MG63 (cell line): ENCODE results near the gene CKLF. TPM values are rescaled to one million over a fixed set of nuclear protein-coding genes. Genes with fewer than 3 reads are reported as not detected.

Experiments
- DNase-seq: peaks from one replicate; pipeline ENCODE4 v3.0.0-alpha.2; 2020
- H3K27me3 ChIP-seq: fragments of 250-450 bp; sonication (Bioruptor Pico); 2 replicates; pipeline ENCODE4 v1.5.1; 2020; ENCODE audit warnings: mild to moderate bottlenecking, moderate library complexity
- H3K36me3 ChIP-seq: fragments of 250-450 bp; sonication (Bioruptor Pico); 2 replicates; pipeline ENCODE4 v1.5.1; 2020; ENCODE audit warnings: mild to moderate bottlenecking, moderate library complexity
- H3K4me3 ChIP-seq: fragments of 250-450 bp; sonication (Bioruptor Pico); 2 replicates; pipeline ENCODE4 v1.5.1; 2020; ENCODE audit warnings: mild to moderate bottlenecking, moderate library complexity
- H3K9me3 ChIP-seq: fragments of 250-450 bp; sonication (Bioruptor Pico); 2 replicates; pipeline ENCODE4 v1.5.1; 2020; ENCODE audit warnings: mild to moderate bottlenecking, moderate library complexity
- total RNA-seq: library from RNA; depleted of rRNA; stranded (reverse); fragments of >200 nt; shearing (Covaris generic); gene quantifications from 2 replicates; pipeline ENCODE4 v1.2.3, GENCODE V29; 2014; ENCODE audit warnings: low replicate concordance

CKLF gene
- total RNA-seq, 1 experiment from 2014 or later, result 46.1 TPM

DNA sequence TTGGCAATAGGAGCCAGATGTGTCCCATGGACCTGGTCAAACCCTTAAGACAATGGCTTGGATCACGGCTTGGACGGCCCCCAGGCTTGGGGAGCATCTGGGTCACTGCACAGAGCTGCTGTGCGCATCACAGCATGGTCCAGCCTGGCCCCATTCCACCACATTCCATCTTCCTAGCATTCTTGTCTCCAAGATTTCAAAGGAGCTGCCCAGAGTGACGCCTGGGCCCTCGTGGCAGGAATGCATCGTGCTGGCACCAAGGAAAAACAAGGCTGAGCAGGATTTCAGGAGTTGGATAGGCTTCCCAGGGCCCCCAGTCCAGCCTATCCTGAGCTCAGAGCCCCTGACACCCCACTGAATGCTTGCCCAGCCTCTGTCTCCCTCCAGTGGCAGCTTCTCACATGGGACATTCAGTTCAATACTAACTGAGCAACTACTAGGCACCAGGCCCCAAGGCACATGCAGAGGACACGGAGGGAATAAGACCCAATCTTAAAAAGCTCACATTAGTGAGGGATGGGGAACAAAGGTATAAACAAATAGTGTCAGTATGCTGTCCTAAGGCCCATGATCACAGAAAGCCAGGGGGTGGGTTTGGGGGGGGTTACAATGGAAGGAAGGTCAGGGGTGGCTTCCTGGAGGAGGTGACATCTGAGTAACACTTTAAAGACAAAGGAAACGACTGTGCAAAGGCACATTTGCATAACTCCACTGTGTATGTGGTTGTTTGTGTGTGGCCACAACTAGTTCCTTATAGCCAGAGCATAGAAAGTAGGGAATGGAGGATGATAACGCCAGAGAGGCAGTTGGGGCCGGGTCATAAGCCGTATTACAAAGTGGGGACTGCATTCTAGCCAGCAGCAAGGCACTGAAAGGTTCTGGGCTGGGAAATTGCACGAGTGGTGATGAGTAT is 36.5 kb upstream of the CKLF start:
- DNase-seq, result peak; percentile 92
- no peaks in the 10 kb centered on the region for H3K9me3 ChIP-seq
- no peaks in the 10 kb centered on the region for H3K27me3 ChIP-seq
- no peaks in the 10 kb centered on the region for H3K36me3 ChIP-seq
- no peak overlapping the region for H3K4me3 ChIP-seq

DNA sequence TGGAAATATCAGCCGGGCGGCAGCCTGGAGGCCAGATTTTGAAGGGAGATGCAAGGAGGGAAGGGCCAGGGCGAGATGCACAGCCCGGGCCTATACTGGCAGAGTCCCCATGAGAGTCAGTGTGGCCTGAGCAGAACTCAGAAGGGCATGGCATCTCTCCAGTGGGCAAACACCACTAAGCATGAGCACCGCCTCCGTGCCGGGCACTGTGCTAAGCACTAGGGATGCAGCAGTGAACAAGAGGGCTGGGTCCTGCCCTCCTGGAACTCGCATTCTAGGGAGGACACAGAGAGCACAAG is 35.9 kb upstream of the CKLF start:
- H3K9me3 ChIP-seq, result no peaks in the 10 kb centered on the region
- H3K36me3 ChIP-seq, result no peaks in the 10 kb centered on the region
- H3K4me3 ChIP-seq, result no peak overlapping the region
- no peak for DNase-seq
- H3K27me3 ChIP-seq, result no peaks in the 10 kb centered on the region

DNA sequence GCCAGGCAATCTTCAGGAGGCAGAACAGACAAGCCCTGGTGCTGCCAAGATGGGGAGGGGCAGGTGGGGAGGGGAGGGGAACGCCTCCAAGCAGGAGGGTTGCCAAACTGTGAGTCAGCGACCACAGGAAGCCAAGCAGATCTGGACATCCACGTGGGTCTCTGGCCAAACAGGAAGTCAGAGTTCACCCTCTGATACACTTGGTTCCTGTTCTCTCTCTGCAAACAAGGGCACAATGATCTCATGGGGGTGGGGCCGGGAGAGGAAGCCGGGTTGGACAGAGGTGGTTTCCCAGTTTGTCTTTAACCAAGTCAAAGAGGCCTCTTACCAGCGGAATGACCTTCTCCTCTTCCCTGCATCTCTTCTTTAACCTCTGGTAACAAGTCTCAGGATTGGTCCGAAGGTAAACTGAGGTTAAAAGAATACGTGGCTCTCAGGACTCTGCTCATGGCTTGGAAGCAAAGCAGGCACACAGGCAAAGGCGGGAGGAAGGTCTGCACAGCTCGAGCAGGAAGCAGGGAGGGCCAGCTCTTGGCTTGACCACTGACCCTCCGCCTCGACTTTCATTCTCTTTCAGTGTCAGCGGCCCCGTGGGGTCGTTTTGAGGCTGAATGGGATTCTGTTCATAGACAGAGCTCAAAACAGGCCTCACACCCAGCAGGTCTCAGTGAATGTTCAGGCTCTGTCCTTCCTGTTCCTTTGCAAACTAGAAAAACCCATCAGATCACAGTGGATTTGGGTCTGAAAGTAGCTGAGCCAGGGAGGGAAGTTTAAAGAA is 35.4 kb upstream of the CKLF start:
- H3K4me3 ChIP-seq, result no peak overlapping the region
- no peaks in the 10 kb centered on the region for H3K9me3 ChIP-seq

DNA sequence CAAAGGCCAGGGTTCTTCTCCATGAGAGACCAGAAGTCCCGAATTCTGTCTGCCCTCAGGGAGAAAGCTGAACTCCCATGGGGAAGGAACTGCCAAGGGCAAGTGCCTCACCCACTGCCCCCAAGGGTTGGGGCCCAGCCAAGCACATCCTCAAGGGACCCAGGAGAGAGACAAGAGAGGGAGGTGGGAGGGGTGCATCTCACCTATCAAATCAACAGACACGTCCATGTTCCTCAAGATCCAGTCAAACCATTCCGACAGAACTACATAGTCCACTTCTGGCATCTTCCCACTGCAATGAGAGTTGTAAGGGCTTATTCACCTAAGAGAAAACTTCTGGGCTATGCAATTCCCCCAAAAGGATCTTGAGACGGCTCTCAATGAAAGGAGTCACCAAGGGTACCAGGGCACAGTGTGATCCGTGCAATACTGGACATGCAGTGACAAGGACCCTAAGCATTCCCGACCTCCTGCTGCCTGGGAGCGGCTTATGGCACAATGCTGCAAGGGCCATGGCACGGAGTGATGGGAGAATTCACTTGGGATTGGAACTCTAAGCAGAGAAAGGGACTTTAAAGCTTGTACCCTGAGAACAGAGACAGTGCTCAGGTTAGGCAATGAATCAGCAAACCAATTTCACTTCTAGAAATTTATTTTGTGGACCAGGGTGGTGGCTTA is 34.7 kb upstream of the CKLF start:
- H3K4me3 ChIP-seq, result no peak overlapping the region
- DNase-seq, result no peak
- no peaks in the 10 kb centered on the region for H3K9me3 ChIP-seq
- no peaks in the 10 kb centered on the region for H3K36me3 ChIP-seq
- H3K27me3 ChIP-seq, result no peaks in the 10 kb centered on the region

More for the DNA sequence above, 35.4 kb upstream of the CKLF start:
- no peaks in the 10 kb centered on the region for H3K27me3 ChIP-seq
- H3K36me3 ChIP-seq, result no peaks in the 10 kb centered on the region
- DNase-seq, result peak; percentile 94

DNA sequence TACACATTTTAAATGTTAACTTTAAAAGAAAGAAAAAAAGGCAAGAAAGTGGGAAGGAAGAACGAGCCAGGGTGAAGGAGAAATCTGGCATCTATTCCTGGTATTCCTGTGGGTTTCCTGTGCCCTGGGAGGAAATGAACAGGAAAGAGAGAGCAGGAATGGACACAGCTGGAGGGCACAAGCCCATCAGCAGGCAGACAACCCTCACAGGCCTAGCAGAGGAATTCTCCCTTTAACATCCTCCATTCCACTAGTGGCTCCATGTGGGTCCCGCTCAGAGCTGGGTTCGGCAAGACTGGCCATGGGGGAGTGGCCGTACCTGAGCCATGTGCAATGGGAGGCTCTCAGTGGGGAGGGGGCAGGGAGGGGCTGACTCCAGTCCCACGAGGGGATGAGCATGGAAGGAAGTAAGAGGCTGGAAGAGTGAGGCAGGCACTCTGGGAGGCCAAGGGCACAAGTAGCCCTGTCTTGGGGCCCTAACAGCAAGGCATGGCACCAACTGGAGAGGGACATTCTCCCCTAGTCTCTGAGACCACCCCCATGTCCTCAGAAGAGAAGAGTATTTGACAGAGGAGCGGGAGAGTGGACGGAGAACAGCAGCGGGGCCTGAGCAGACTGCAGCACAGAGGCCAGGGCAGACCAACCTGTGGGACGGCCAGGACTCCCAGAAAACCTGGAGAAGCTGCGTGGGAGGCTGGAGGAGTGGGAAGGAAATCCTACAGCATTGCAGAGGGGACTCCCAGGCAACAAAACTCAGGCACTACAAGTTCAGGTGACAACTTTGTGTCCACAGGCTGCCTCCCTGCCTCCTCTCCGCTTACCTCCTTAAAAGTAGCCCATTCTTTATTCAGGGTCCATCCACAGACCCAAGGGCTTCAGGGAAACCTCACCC is 32.6 kb upstream of the CKLF start:
- H3K4me3 ChIP-seq, result no peak overlapping the region
- no peaks in the 10 kb centered on the region for H3K36me3 ChIP-seq
- H3K27me3 ChIP-seq, result no peaks in the 10 kb centered on the region
- DNase-seq, result no peak
- no peaks in the 10 kb centered on the region for H3K9me3 ChIP-seq

- H3K4me3 ChIP-seq, result no peak overlapping the region
- no peaks in the 10 kb centered on the region for H3K9me3 ChIP-seq
- H3K36me3 ChIP-seq, result no peaks in the 10 kb centered on the region
- H3K27me3 ChIP-seq, result no peaks in the 10 kb centered on the region
- no peak for DNase-seq
These were observed 31.8 kb upstream of the CKLF start for GRCh38 chr16:66520406-66521170.

- DNase-seq, result no peak
- Histone ChIP-seq H3K36me3 (no peaks in the 10 kb centered on the region), H3K4me3 (no peak overlapping the region), H3K9me3 (no peaks in the 10 kb centered on the region), H3K27me3 (no peaks in the 10 kb centered on the region)
These were observed 31.1 kb upstream of the CKLF start for GRCh38 chr16:66521252-66521713.

GRCh38 chr16:66521951-66522771 is 30.2 kb upstream of the CKLF start:
- Histone ChIP-seq H3K27me3 (no peaks in the 10 kb centered on the region), H3K9me3 (no peaks in the 10 kb centered on the region), H3K4me3 (no peak overlapping the region), H3K36me3 (no peaks in the 10 kb centered on the region)
- DNase-seq, result peak; percentile 11

DNA sequence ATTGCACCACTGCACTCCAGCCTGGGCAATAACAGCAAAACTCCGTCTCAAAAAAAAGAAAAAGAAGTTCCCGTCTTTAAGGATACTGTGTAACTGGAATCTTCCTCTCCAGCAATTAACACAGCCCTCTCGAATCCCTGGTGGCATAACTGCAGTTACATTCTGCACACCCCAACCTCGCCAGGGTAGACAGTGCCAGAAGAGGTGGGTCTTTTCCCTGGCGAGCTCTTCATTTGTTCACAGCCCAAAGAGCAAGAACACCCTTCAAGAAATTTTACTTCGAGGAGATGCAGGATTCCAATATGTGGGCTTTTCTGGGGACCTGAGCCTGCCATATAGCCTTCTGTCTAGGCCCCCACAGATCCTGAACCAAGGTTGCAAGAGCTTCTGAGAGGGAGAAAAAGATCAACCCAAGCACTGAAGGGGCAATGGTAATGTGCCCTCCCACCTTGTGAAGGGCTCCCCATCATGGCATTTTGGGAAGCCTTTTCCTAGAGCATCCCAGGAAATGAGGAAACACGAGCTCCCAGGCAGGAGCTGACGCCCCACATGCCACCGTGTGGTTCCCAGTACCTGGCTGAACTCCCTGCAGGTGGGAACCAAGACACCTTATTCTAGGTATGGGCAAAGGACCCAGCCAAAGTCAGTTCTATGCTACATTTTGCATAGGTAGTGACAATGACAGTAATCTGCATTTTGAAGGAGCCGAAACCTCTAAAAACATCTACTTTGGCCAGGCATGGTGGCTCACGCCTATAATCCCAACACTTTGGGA is 29.4 kb upstream of the CKLF start:
- no peak overlapping the region for H3K4me3 ChIP-seq
- no peak for DNase-seq
- no peaks in the 10 kb centered on the region; the same call in 1 of the 2 replicates for H3K36me3 ChIP-seq

DNA sequence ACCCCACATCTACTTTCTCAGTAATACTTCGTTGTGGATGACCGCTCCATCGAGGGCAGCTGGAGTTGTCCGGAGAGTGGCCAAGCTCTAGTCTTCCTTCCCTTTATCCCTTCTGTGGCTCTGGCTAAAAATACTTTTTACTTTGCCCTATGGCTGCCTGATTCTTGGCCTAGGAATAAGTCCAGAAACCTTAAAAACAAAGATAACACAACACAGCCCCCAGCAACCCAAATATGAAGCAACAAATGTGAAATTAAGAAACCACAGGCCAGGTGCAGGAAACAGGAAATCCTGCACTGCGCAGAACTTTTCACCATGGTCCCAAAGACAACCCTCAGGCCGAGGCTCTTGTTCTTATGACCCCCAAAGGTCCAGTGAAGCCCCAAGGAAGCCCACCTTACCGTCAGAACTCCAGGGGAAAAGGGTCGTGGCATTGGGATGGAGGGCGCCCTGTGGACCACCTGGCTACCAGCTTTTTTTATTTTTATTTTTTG is 28.5 kb upstream of the CKLF start:
- Histone ChIP-seq H3K27me3 (no peaks in the 10 kb centered on the region), H3K36me3 (no peaks in the 10 kb centered on the region; the same call in 1 of the 2 replicates)
- no peak for DNase-seq

More for the DNA sequence above, 29.4 kb upstream of the CKLF start:
- H3K27me3 ChIP-seq, result no peaks in the 10 kb centered on the region
- H3K9me3 ChIP-seq, result no peaks in the 10 kb centered on the region

DNA sequence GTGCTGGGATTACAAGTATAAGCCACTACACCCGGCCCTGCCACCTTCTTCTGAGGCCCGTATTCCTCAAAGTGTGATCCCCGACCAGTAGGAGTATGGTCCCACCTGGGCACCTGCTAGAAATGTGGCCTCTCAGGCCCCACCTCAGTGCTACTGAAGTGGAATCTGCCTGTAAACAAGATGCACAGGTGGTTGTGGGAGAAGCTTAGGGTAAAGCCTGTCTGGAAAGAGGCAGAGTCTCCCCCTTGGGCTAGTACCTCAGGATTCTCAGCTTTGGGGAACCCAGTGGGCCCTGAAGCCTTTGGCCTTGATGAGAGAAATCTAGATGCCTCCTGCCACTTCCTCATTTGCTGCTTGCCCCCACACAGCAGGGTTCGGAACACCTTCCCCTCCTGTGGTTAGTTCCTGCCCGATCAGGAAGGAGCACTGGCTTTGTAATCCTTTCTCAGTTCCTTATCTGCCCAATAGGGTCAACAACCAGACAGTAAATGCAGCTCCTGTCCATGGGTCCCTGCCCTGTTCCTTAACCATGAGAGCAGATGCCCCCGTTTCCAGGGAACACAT is 27.7 kb upstream of the CKLF start:
- Histone ChIP-seq H3K9me3 (no peaks in the 10 kb centered on the region), H3K27me3 (no peaks in the 10 kb centered on the region), H3K4me3 (no peak overlapping the region), H3K36me3 (no peaks in the 10 kb centered on the region; the same call in 1 of the 2 replicates)
- no peak for DNase-seq

More for the DNA sequence above, 28.5 kb upstream of the CKLF start:
- Histone ChIP-seq H3K9me3 (no peaks in the 10 kb centered on the region), H3K4me3 (no peak overlapping the region)

DNA sequence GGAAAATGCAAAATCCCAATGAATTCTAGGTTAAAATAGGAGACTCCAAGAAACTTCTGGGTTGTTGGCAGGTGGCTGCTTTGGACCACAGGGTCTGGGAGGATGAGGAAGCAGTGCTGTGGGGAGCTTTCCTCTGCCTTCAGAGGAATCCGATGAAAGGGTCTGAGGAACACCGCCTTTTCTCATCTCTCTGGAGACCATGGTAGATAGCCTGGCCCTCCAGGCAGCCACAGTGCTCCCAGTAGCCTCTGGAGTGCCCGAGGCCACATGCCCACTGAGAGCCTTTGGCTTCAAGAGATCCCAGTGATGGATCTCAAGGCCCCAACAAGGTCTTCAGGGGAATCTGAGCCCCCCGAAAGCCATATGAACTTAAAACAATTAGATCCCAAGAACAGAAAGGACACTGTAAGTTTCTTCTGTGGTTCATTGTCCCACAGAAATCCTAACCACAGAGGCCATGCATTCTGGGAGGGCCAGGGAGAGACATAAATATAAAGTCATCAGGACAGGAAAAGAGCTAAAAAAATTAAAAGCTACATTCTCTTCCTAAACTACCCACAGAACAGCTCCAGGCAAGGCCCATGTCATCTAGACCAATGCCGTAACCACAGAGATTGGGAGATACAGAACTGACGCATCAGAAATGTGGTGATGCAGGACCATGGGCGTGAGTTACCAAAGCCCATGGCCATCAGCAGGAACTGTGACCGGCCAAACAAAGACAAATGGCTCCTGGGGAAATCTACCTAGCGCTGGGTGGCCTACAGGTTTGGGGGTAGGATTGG is 26.8 kb upstream of the CKLF start:
- no peaks in the 10 kb centered on the region for H3K27me3 ChIP-seq
- H3K36me3 ChIP-seq, result no peaks in the 10 kb centered on the region; the same call in 1 of the 2 replicates
- DNase-seq, result no peak
- H3K4me3 ChIP-seq, result no peak overlapping the region
- no peaks in the 10 kb centered on the region for H3K9me3 ChIP-seq

GRCh38 chr16:66528294-66528693 is 24.1 kb upstream of the CKLF start:
- no peaks in the 10 kb centered on the region; the same call in 1 of the 2 replicates for H3K36me3 ChIP-seq
- H3K4me3 ChIP-seq, result no peak overlapping the region
- H3K27me3 ChIP-seq, result no peaks in the 10 kb centered on the region
- no peaks in the 10 kb centered on the region for H3K9me3 ChIP-seq
- DNase-seq, result no peak
